H9 (cell line): ENCODE data around the gene CAMK2N2. TPM values are rescaled to one million over a fixed set of nuclear protein-coding genes. Genes with fewer than 3 reads are reported as not detected.

Experiments
- DNase-seq: peaks from one replicate; pipeline ENCODE4 v3.0.0-alpha.2; 2017
- H2AFZ ChIP-seq: one replicate; pipeline ENCODE4 v1.6.1; 2013; ENCODE audit warnings: mild to moderate bottlenecking, low read length, control low read depth, moderate library complexity
- H2AK5ac ChIP-seq: 2 replicates; pipeline ENCODE4 v1.6.1; 2013; ENCODE audit warnings: low read length, control low read depth, mixed read lengths; ENCODE audit not compliant: insufficient read length
- H2BK120ac ChIP-seq: one replicate; pipeline ENCODE4 v1.6.1; 2013; ENCODE audit warnings: low read depth, mild to moderate bottlenecking, low read length, control low read depth, inconsistent platforms; ENCODE audit not compliant: poor library complexity, severe bottlenecking
- H2BK12ac ChIP-seq: 2 replicates; pipeline ENCODE4 v1.6.1; 2013; ENCODE audit warnings: low read length, control low read depth, mixed read lengths, low read depth; ENCODE audit not compliant: insufficient read length
- H2BK15ac ChIP-seq: 2 replicates; pipeline ENCODE4 v1.6.1; 2013; ENCODE audit warnings: low read depth, low read length, control low read depth
- H2BK20ac ChIP-seq: one replicate; pipeline ENCODE4 v1.6.1; 2013; ENCODE audit warnings: low read depth, mild to moderate bottlenecking, low read length, control low read depth, inconsistent platforms; ENCODE audit not compliant: poor library complexity, severe bottlenecking
- H2BK5ac ChIP-seq: 2 replicates; pipeline ENCODE4 v1.6.1; 2013; ENCODE audit warnings: low read length, control low read depth, mixed read lengths; ENCODE audit not compliant: insufficient read length
- H3K14ac ChIP-seq: 2 replicates; pipeline ENCODE4 v1.6.1; 2013; ENCODE audit warnings: low read length, control low read depth; ENCODE audit not compliant: insufficient read depth
- H3K18ac ChIP-seq: 2 replicates; pipeline ENCODE4 v1.6.1; 2013; ENCODE audit warnings: low read depth, mild to moderate bottlenecking, mixed read lengths, low read length, control low read depth; ENCODE audit not compliant: insufficient read length
- H3K23ac ChIP-seq: 2 replicates; pipeline ENCODE4 v1.6.1; 2013; ENCODE audit warnings: low read length, control low read depth, mixed read lengths, low read depth; ENCODE audit not compliant: insufficient read length
- H3K23me2 ChIP-seq: 2 replicates; pipeline ENCODE4 v1.6.1; 2013; ENCODE audit warnings: low read depth, mild to moderate bottlenecking, mixed read lengths, low read length, control low read depth; ENCODE audit not compliant: insufficient read length, poor library complexity, severe bottlenecking
- H3K27ac ChIP-seq: 2 replicates; pipeline ENCODE4 v1.5.1; 2013; ENCODE audit warnings: low read length, control low read depth, mixed read lengths, low read depth; ENCODE audit not compliant: insufficient read length
- H3K27me3 ChIP-seq: 2 replicates; pipeline ENCODE4 v1.6.1; 2013; ENCODE audit warnings: low read length, control low read depth, inconsistent platforms; ENCODE audit not compliant: insufficient read depth
- H3K4ac ChIP-seq: 2 replicates; pipeline ENCODE4 v1.6.1; 2013; ENCODE audit warnings: low read depth, mild to moderate bottlenecking, control low read depth, inconsistent platforms, low read length, moderate library complexity
- H3K4me1 ChIP-seq: 2 replicates; pipeline ENCODE4 v1.6.1; 2013; ENCODE audit warnings: low read length, control low read depth, inconsistent platforms; ENCODE audit not compliant: insufficient read depth
- H3K4me2 ChIP-seq: 2 replicates; pipeline ENCODE4 v1.6.1; 2013; ENCODE audit warnings: low read length, control low read depth, mixed read lengths; ENCODE audit not compliant: insufficient read length, insufficient read depth
- H3K56ac ChIP-seq: 2 replicates; pipeline ENCODE4 v1.6.1; 2013; ENCODE audit warnings: low read depth, mild to moderate bottlenecking, mixed read lengths, low read length, control low read depth; ENCODE audit not compliant: insufficient read length
- H3K79me1 ChIP-seq: 2 replicates; pipeline ENCODE4 v1.6.1; 2013; ENCODE audit warnings: low read depth, mild to moderate bottlenecking, moderate library complexity, low read length, control low read depth, inconsistent platforms; ENCODE audit not compliant: insufficient read depth, poor library complexity, severe bottlenecking
- H3K79me2 ChIP-seq: 2 replicates; pipeline ENCODE4 v1.6.1; 2013; ENCODE audit warnings: low read length, control low read depth, inconsistent platforms; ENCODE audit not compliant: insufficient read depth
- H3K9ac ChIP-seq: 2 replicates; pipeline ENCODE4 v1.6.1; 2013; ENCODE audit warnings: low read length, control low read depth, mixed read lengths; ENCODE audit not compliant: insufficient read length; ENCODE audit errors: extremely low read depth
- H3K9me3 ChIP-seq: one replicate; pipeline ENCODE4 v1.6.1; 2013; ENCODE audit warnings: low read depth, low read length, inconsistent platforms; ENCODE audit not compliant: control insufficient read depth
- H3T11ph ChIP-seq: one replicate; pipeline ENCODE4 v1.6.1; 2013; ENCODE audit warnings: mild to moderate bottlenecking, low read length, control low read depth, inconsistent platforms
- H4K20me1 ChIP-seq: one replicate; pipeline ENCODE4 v1.6.1; 2013; ENCODE audit not compliant: control insufficient read depth, insufficient read length, insufficient read depth
- H4K5ac ChIP-seq: 2 replicates; pipeline ENCODE4 v1.6.1; 2013; ENCODE audit warnings: low read depth, mild to moderate bottlenecking, mixed read lengths, low read length, control low read depth; ENCODE audit not compliant: insufficient read length
- H4K8ac ChIP-seq: replicated peaks from 2 replicates; pipeline ENCODE4 v1.6.1; 2013; ENCODE audit warnings: low read length, control low read depth, mixed read lengths, low read depth; ENCODE audit not compliant: insufficient read length
- H4K91ac ChIP-seq: 2 replicates; pipeline ENCODE4 v1.6.1; 2013; ENCODE audit warnings: low read depth, mild to moderate bottlenecking, moderate library complexity, mixed read lengths, low read length, control low read depth; ENCODE audit not compliant: insufficient read length
- H3K27ac Mint-ChIP-seq, 3 experiments: 2 replicates in 2 of 3; 3 replicates in 1 of 3; pipeline ENCODE4 v1.8.0; 2020 to 2021; ENCODE audit warnings: mixed read lengths in 3 of 3, mild to moderate bottlenecking in 1 of 3, moderate library complexity in 1 of 3
- H3K27me3 Mint-ChIP-seq: 2 replicates; pipeline ENCODE4 v1.8.0; 2021; ENCODE audit warnings: low read depth, mild to moderate bottlenecking, moderate library complexity, mixed read lengths
- H3K36me3 Mint-ChIP-seq, 3 experiments: 2 replicates in 2 of 3; 3 replicates in 1 of 3; pipeline ENCODE4 v1.8.0; 2020 to 2021; ENCODE audit warnings: low read depth in 3 of 3, mixed read lengths in 3 of 3; ENCODE audit not compliant: insufficient read depth in 1 of 3
- H3K4me1 Mint-ChIP-seq, 2 experiments: 2 replicates each; pipeline ENCODE4 v1.8.0; 2020; ENCODE audit warnings: mixed read lengths in 2 of 2
- H3K4me3 Mint-ChIP-seq, 2 experiments: 2 replicates in 1 of 2; 3 replicates in 1 of 2; pipeline ENCODE4 v1.8.0; 2020 to 2021; ENCODE audit warnings: mild to moderate bottlenecking in 2 of 2, mixed read lengths in 2 of 2, moderate library complexity in 1 of 2
- H3K9me3 Mint-ChIP-seq, 2 experiments: 2 replicates in 1 of 2; 3 replicates in 1 of 2; pipeline ENCODE4 v1.8.0; 2020; ENCODE audit warnings: mild to moderate bottlenecking in 2 of 2, mixed read lengths in 2 of 2, moderate library complexity in 1 of 2
- CTCF ChIP-seq: fragments of 200-600 bp; sonication (generic); conservative IDR thresholded peaks from 3 replicates; pipeline ENCODE4 v1.8.0; 2021; ENCODE audit warnings: antibody characterized with exemption, mild to moderate bottlenecking
- WGBS: extraction: QIAGEN DNeasy Blood & Tissue Kit; methylation state at CpG from one replicate; pipeline ENCODE4 v1.1.7; 2013; ENCODE audit warnings: missing lambda C conversion rate, low lambda C conversion rate, mixed read lengths; ENCODE audit not compliant: insufficient read length; ENCODE audit errors: extremely low coverage; 5-methylcytosine and 5-hydroxymethylcytosine counted together
- total RNA-seq: library from RNA; stranded (reverse); gene quantifications from 2 replicates; pipeline ENCODE4 v1.2.1, GENCODE V29; 2021

CAMK2N2 gene
- total RNA-seq, 1 experiment from 2014 or later = 12.6 TPM

- Mint-ChIP-seq H3K36me3 (peaks cover 44 to 53% (median 52%) of the 10 kb centered on the region in 3 experiments), H3K27me3 (peaks cover 3% of the 10 kb centered on the region; the same call in 1 of the 2 replicates), H3K27ac (peak overlapping the region; percentile 88 to 90 (median 89)), H3K4me1 (peaks cover 9 to 11% of the 10 kb centered on the region in 2 experiments), H3K4me3 (peak overlapping the region; percentile 96 to 99), H3K9me3 (no peaks in the 10 kb centered on the region; a peak in 1 of 5 replicates)
- H2BK20ac ChIP-seq = no peak overlapping the region
- WGBS = no CpG with 5 or more reads among the region's 29 CpGs
- no peak overlapping the region for H4K91ac ChIP-seq
- H3K27me3 ChIP-seq = no peaks in the 10 kb centered on the region
- H2BK5ac ChIP-seq = no peak overlapping the region
- no peak overlapping the region for H2BK12ac ChIP-seq
- H2BK15ac ChIP-seq = no peak overlapping the region
- no peak for TF ChIP-seq CTCF
- no peak overlapping the region for H2BK120ac ChIP-seq
- H3K9ac ChIP-seq = peak overlapping the region; percentile 73
- no peaks in the 10 kb centered on the region for H3K4me1 ChIP-seq
- no peak overlapping the region for H3K27ac ChIP-seq
- H3K79me1 ChIP-seq = no peaks in the 10 kb centered on the region
- DNase-seq = no peak
- H3K56ac ChIP-seq = no peak overlapping the region
- H4K5ac ChIP-seq = no peak overlapping the region
- no peak overlapping the region for H3K18ac ChIP-seq
- no peak overlapping the region for H2AK5ac ChIP-seq
- H4K20me1 ChIP-seq = no peaks in the 10 kb centered on the region
- no peak overlapping the region for H4K8ac ChIP-seq
- H2AFZ ChIP-seq = no peak overlapping the region
- peak overlapping the region; percentile 77 for H3K14ac ChIP-seq
- H3K9me3 ChIP-seq = no peaks in the 10 kb centered on the region
- peaks cover 11% of the 10 kb centered on the region; the same call in 1 of the 2 replicates for H3K79me2 ChIP-seq
- H3T11ph ChIP-seq = no peak overlapping the region
- H3K23ac ChIP-seq = no peak overlapping the region
- no peak overlapping the region for H3K4ac ChIP-seq
- H3K23me2 ChIP-seq = peaks cover 6% of the 10 kb centered on the region
- H3K4me2 ChIP-seq = peak overlapping the region; percentile 74
These were observed 38.4 kb upstream of the CAMK2N2 start for GRCh38 chr3:184299488-184300377.
